Heart left ventricle (tissue), 13 donors: ENCODE measurements around the gene C2orf80.

Experiments
- CTCF ChIP-seq, 12 donors: fragments of 200-600 bp; sonication (generic) in 4 of 12; IDR thresholded peaks; one replicate each; pipeline versions ENCODE4 v1.5.0 to v1.8.0; 2018 to 2022; ENCODE audit warnings: antibody characterized with exemption in 12 of 12, mild to moderate bottlenecking in 5 of 12
- POLR2A ChIP-seq, 2 donors: fragments of 450-650 bp; IDR thresholded peaks; one replicate each; pipeline ENCODE4 v1.6.1; 2017; ENCODE audit warnings: antibody characterized with exemption in 2 of 2, mild to moderate bottlenecking in 2 of 2, moderate library complexity in 2 of 2
- donor health status: ischemic (EF 13 %, LVEDD 7.1; RV severe dilation, severe dysfunction).
- donor health status: DM: no; HTN: yes; CAD: no.
- donor health status: DM: no; HTN: no; CAD: no.
- donor health status: ischemic (EF 25% LVEDD 6.9; RV normal size, moderate dysfunction).
- donor health status: ischemic (EF 25% LVEDD 5.7; RV mildly dilated, moderate dysfunction).
- donor health status: ischemic (EF 35%, LVEDD 5.7; RV mildly dilated, moderate dysfunction).
- donor health status: nonischemic (EF 11% LVEDD 7.7; RV severe dilation, severe dysfunction).
- donor health status: DM: yes; HTN: yes; CAD: no.
- donor health status: PGD.
- donor health status: ischemic (EF 29% LVEDD 5.4; RV normal size, mild dysfunction).
- donor health status: nonischemic (EF 23%, LVEDD 6.1; RV moderate dilation, normal function).

DNA sequence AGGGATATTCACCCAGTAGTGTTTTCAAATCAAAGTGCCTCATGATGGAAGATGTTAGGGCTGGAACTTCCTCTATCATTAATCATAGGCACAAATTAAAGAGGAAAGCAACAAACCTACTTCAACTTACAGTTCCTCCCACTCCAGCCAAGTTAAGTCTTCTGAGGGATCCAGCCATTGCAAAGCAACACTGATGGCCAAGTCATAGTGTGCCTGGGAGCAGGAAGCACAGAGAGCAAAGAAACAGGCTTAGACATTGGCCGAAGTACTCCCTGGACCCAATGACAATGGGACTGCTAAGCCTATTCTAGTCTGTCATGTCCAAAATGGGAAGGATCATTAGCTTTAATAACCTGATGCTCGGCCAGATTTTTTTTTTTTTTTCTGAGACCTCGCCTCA, 7.0 kb downstream of the C2orf80 start:
- no peak for TF ChIP-seq POLR2A (IDR thresholded peaks at IDR 0.05)
- no peak for TF ChIP-seq CTCF (IDR thresholded peaks at IDR 0.05)
